GM19372 (cell line): ENCODE results near the gene UNG.

Experiments
- ATAC-seq: cut with Tn5 transposase; IDR thresholded peaks from one replicate; pipeline ENCODE4 v1.9.1; 2021; ENCODE audit warnings: mild to moderate bottlenecking, low read depth, moderate library complexity; ENCODE audit not compliant: unreplicated experiment

UNG gene

DNA sequence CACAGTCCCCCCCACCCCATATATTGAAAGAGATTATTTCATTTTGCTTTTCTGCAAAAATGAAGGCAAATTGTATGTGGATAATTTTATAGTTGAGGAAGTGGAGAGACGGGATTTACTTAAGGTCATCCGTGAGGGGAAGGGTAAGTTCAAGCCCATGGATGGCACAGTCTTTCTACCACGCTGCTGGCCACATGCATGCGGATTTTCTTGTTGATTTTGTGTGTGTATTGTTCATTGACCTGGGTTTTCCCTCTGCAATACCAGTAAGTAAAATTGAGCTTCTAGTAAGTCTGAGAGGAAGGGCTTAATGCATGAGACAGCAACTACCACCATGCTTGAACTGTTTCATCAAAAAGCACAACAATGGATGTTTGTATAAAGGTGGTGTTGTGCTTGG, 54.1 kb downstream of the UNG start:
- no peak for ATAC-seq

- no peak for ATAC-seq
These were observed 56.5 kb downstream of the UNG start for GRCh38 chr12:109153821-109154441.

DNA sequence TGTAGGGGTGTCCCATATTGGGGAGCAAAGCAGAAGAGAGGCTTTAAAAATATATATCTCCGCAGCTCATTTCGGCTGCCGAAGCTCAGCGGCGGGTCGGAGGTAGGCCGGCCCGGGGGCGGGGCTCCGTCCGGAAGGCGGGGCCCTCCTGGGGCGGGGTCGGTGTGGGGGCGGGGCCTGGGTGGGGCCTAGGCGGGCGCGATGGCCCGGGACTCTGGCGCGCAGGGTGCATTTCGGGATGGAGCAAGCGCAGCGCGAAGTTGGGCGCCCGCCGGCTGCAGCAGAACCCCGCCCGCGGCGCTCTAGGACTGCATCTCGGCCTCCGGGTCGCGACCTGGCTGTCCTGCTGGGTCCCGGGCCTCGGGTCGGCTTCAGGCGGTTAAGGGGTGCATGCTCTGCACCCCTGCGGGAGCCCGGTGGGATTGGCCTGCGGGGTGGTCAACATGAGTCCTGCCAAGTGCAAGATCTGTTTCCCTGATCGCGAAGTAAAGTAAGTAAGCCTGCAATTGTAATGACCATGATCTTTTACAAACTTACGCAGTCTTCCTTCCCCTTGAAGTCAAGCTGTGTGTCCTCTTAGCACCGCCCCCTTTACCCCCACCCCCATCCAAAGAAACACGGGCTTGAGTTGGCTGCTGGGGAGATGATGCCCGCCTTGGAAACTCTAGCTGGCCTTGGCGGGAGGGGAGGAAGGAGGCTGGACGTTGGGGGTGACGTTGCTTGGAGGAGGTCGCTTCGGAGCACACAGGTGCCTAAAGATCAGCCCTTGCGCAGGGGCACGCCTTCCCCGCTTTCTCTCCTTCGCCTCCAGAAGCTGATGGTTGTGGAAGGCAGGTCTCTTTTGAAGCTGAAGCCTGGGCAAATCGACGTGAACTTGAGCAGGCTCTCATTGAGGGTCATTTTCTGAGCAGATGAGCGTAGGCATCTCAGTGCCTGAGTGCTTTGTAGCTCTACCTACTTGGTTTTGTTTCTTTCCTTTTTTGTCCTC, 57.3 kb downstream of the UNG start:
- ATAC-seq, result peak; percentile 81

GRCh38 chr12:109156036-109156435, 58.6 kb downstream of the UNG start:
- no peak for ATAC-seq

DNA sequence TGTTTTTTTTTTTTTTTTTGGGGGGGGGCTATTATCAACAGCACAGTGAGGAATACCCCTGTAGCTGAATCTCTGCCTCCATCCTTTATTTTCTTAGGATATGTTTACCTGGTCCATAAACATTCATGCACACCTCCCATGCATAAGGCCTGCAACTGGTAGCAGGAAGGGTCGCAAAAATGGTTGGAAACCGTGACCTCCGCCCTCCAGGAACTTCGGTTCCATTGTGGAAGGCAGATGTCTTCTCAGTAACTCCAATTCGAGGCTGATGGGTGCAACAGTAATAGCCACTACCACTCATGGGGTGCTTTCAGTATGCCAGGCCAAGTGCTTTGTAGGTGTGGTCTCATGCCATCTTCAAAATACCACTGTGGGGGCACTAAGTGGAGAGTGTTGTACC, 59.2 kb downstream of the UNG start:
- no peak for ATAC-seq

- no peak for ATAC-seq
These were observed 60.6 kb downstream of the UNG start for GRCh38 chr12:109157986-109158385.

GRCh38 chr12:109160433-109160832, 63.0 kb downstream of the UNG start:
- ATAC-seq, result no peak
